ENCODE data around the gene PDZRN3.
"Not testable (repeated sequence)": the region's sequence is repeated elsewhere in the genome, so short reads cannot be mapped to it uniquely, and the experiment has no call there.

Gene PDZRN3

GRCh38 chr3:73586628-73587027 lies 38.1 kb downstream of the PDZRN3 start:
- DNase-seq (ENCODE audit: low spot score): no peak

- no peak for DNase-seq (ENCODE audit: low spot score)
These were observed 38.6 kb downstream of the PDZRN3 start for GRCh38 chr3:73586190-73586589.

- no peak for DNase-seq (ENCODE audit: low spot score)
These were observed 39.9 kb downstream of the PDZRN3 start for GRCh38 chr3:73584873-73585272.

GRCh38 chr3:73582535-73582934 lies 42.2 kb downstream of the PDZRN3 start:
- no peak for DNase-seq (ENCODE audit: low spot score)

- DNase-seq (ENCODE audit: low spot score): no peak
These were observed 43.5 kb downstream of the PDZRN3 start for GRCh38 chr3:73581134-73581846.

- no peak for DNase-seq (ENCODE audit: low spot score)
These were observed 44.4 kb downstream of the PDZRN3 start for GRCh38 chr3:73580343-73580742.

- no peak for DNase-seq (ENCODE audit: low spot score)
These were observed 47.0 kb downstream of the PDZRN3 start for GRCh38 chr3:73577704-73578103.

GRCh38 chr3:73576999-73577461 lies 47.7 kb downstream of the PDZRN3 start:
- no peak for DNase-seq (ENCODE audit: low spot score)

- DNase-seq (ENCODE audit: low spot score): no peak
These were observed 48.8 kb downstream of the PDZRN3 start for GRCh38 chr3:73575953-73576352.

- no peak for DNase-seq (ENCODE audit: low spot score)
These were observed 49.2 kb downstream of the PDZRN3 start for GRCh38 chr3:73575519-73575918.

GRCh38 chr3:73573204-73573603 lies 51.5 kb downstream of the PDZRN3 start:
- no peak for DNase-seq (ENCODE audit: low spot score)

- no peak for DNase-seq (ENCODE audit: low spot score)
These were observed 52.4 kb downstream of the PDZRN3 start for GRCh38 chr3:73572368-73572767.

GRCh38 chr3:73571238-73571794 lies 53.4 kb downstream of the PDZRN3 start:
- DNase-seq (ENCODE audit: low spot score): no peak

- DNase-seq (ENCODE audit: low spot score): no peak
These were observed 55.4 kb downstream of the PDZRN3 start for GRCh38 chr3:73569246-73569760.

GRCh38 chr3:73568371-73568862 lies 56.3 kb downstream of the PDZRN3 start:
- DNase-seq (ENCODE audit: low spot score): no peak

- not testable (repeated sequence) for DNase-seq (ENCODE audit: low spot score)
These were observed 59.4 kb downstream of the PDZRN3 start for GRCh38 chr3:73565374-73565773.

GRCh38 chr3:73563896-73564582 lies 60.7 kb downstream of the PDZRN3 start:
- DNase-seq (ENCODE audit: low spot score): no peak

- DNase-seq (ENCODE audit: low spot score): no peak
These were observed 63.2 kb downstream of the PDZRN3 start for GRCh38 chr3:73561494-73561893.

GRCh38 chr3:73559749-73560148 lies 65.0 kb downstream of the PDZRN3 start:
- DNase-seq (ENCODE audit: low spot score): no peak

GRCh38 chr3:73558727-73559075 lies 66.0 kb downstream of the PDZRN3 start:
- DNase-seq (ENCODE audit: low spot score): no peak

- no peak for DNase-seq (ENCODE audit: low spot score)
These were observed 66.6 kb downstream of the PDZRN3 start for GRCh38 chr3:73557986-73558726.

Measured in pons (tissue), 1 donor.